ENCODE measurements around the gene PTPRJ.
A peak's percentile ranks its signal among the peaks of the same experiment; 100 is the strongest.

PTPRJ gene

GRCh38 chr11:48169717-48170116 is 189.4 kb downstream of the PTPRJ start:
- 75% methylated on average over 7 of the region's 7 CpGs for WGBS

GRCh38 chr11:48170241-48171233 is 190.2 kb downstream of the PTPRJ start:
- Histone ChIP-seq H2AFZ (ENCODE audit: low read depth, low read length) (no peak overlapping the region), H3K4ac (ENCODE audit: low read depth in 1 of 2, low read length in 2 of 2) (peak overlapping the region in 1 of 2 experiments; percentile 17), H3K23ac (ENCODE audit: low read length in 2 of 2) (no peak overlapping the region), H4K91ac (ENCODE audit: low read length) (no peak overlapping the region), H3K9ac (ENCODE audit: low read length) (peak overlapping the region; percentile 63), H2BK15ac (ENCODE audit: low read depth, poor library complexity, severe bottlenecking) (no peak overlapping the region), H3K79me1 (replicated peaks; ENCODE audit: low read length, poor library complexity, severe bottlenecking) (peaks cover 22% of the 10 kb centered on the region), H3K14ac (ENCODE audit: low read length in 2 of 2) (no peak overlapping the region), H4K8ac (ENCODE audit: low read length) (peak overlapping the region; percentile 51), H3K27me3 (ENCODE audit: control insufficient read depth in 1 of 2, insufficient read depth in 1 of 2, low read length in 2 of 2) (no peaks in the 10 kb centered on the region), H3K9me3 (ENCODE audit: control insufficient read depth, low read length) (no peaks in the 10 kb centered on the region), H3K18ac (ENCODE audit: low read depth in 1 of 2, low read length in 2 of 2) (peak overlapping the region in 1 of 2 experiments; percentile 55), H2BK5ac (ENCODE audit: low read depth, low read length, poor library complexity, severe bottlenecking) (no peak overlapping the region), H3K4me3 (ENCODE audit: insufficient read depth in 1 of 2, low read depth in 1 of 2, low read length in 2 of 2) (no peak overlapping the region), H2BK120ac (ENCODE audit: low read depth, low read length) (no peak overlapping the region), H3K4me1 (ENCODE audit: control insufficient read depth, insufficient read depth, low read depth, low read length) (peaks cover 6% of the 10 kb centered on the region), H3K4me2 (ENCODE audit: low read length, poor library complexity, severe bottlenecking) (no peak overlapping the region), H3K36me3 (ENCODE audit: control insufficient read depth in 1 of 2, insufficient read depth in 2 of 2, low read depth in 1 of 2, low read length in 2 of 2) (peaks cover 0 to 33% of the 10 kb centered on the region in 2 experiments), H2BK12ac (ENCODE audit: low read length in 2 of 2) (no peak overlapping the region), H3K27ac (ENCODE audit: low read length, poor library complexity, severe bottlenecking) (no peak overlapping the region), H2AK5ac (ENCODE audit: low read length, severe bottlenecking) (no peak overlapping the region)
- DNase-seq, result peak; percentile 73
- WGBS, result 72% methylated on average over 9 of the region's 10 CpGs

More at GRCh38 chr11:48169717-48170116, 189.4 kb downstream of the PTPRJ start:
- Histone ChIP-seq H2BK12ac (ENCODE audit: low read length in 2 of 2) (no peak overlapping the region), H3K4ac (ENCODE audit: low read depth in 1 of 2, low read length in 2 of 2) (peak overlapping the region in 1 of 2 experiments; percentile 17), H3K14ac (ENCODE audit: low read length in 2 of 2) (no peak overlapping the region), H3K4me1 (ENCODE audit: control insufficient read depth, insufficient read depth, low read depth, low read length) (peaks cover 5% of the 10 kb centered on the region), H2BK15ac (ENCODE audit: low read depth, poor library complexity, severe bottlenecking) (no peak overlapping the region), H3K36me3 (ENCODE audit: control insufficient read depth in 1 of 2, insufficient read depth in 2 of 2, low read depth in 1 of 2, low read length in 2 of 2) (peaks cover 4 to 34% of the 10 kb centered on the region in 2 experiments), H2BK120ac (ENCODE audit: low read depth, low read length) (no peak overlapping the region), H2AK5ac (ENCODE audit: low read length, severe bottlenecking) (no peak overlapping the region), H4K91ac (ENCODE audit: low read length) (no peak overlapping the region), H3K9ac (ENCODE audit: low read length) (no peak overlapping the region), H4K8ac (ENCODE audit: low read length) (no peak overlapping the region), H3K9me3 (ENCODE audit: control insufficient read depth, low read length) (no peaks in the 10 kb centered on the region), H3K79me1 (replicated peaks; ENCODE audit: low read length, poor library complexity, severe bottlenecking) (peaks cover 23% of the 10 kb centered on the region), H3K27ac (ENCODE audit: low read length, poor library complexity, severe bottlenecking) (no peak overlapping the region), H2BK5ac (ENCODE audit: low read depth, low read length, poor library complexity, severe bottlenecking) (no peak overlapping the region), H3K4me3 (ENCODE audit: insufficient read depth in 1 of 2, low read depth in 1 of 2, low read length in 2 of 2) (no peak overlapping the region), H2AFZ (ENCODE audit: low read depth, low read length) (no peak overlapping the region), H3K27me3 (ENCODE audit: control insufficient read depth in 1 of 2, insufficient read depth in 1 of 2, low read length in 2 of 2) (no peaks in the 10 kb centered on the region), H3K4me2 (ENCODE audit: low read length, poor library complexity, severe bottlenecking) (no peak overlapping the region), H3K23ac (ENCODE audit: low read length in 2 of 2) (no peak overlapping the region), H3K18ac (ENCODE audit: low read depth in 1 of 2, low read length in 2 of 2) (peak overlapping the region in 1 of 2 experiments; percentile 55)
- peak; percentile 81 for DNase-seq

DNA sequence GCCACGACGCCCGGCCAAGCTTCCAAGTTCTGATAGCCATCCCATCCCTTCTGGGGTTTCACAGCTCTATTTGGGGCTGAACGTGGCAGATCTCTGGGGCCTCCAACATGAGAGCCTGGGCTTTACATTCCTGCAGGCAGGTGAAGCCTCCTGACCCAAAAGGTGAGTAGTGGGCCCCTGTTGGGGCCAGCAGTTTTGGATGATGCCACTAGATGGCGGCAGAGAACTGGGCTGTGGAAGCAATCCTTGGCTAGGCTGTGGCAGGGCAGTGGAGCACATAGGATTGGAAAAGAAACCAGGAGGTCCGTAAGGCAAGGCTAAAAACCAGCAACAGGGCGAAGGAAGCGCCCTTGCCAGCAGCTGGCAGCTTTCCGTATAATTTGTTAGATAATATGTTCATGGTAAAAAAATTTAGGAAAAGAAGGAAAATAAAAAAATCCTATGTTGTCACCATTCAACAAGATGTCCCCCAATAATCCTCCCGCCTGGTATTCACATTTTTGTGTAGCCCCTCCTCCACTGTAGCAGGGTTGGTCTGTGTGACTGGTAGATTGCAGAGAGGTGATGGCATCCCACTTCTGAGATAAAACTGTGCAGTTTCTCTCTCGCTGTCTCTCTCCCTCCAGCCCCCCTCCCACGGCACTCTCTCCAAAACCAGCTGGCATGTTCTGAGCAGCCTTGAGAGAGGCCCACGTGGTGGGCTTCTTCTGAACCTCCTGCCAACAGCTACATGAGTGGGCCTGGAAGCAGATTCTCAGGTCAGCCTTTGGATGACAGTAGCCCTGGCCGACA is 192.7 kb downstream of the PTPRJ start:
- peaks cover 4% of the 10 kb centered on the region for H3K4me1 ChIP-seq (ENCODE audit: control insufficient read depth, insufficient read depth, low read depth, low read length)
- no peak overlapping the region for H4K91ac ChIP-seq (ENCODE audit: low read length)
- no peak overlapping the region for H2BK120ac ChIP-seq (ENCODE audit: low read depth, low read length)
- no peak overlapping the region for H3K18ac ChIP-seq (ENCODE audit: low read depth in 1 of 2, low read length in 2 of 2)
- H3K4me2 ChIP-seq (ENCODE audit: low read length, poor library complexity, severe bottlenecking), result no peak overlapping the region
- H3K4ac ChIP-seq (ENCODE audit: low read depth in 1 of 2, low read length in 2 of 2), result no peak overlapping the region
- H4K8ac ChIP-seq (ENCODE audit: low read length), result no peak overlapping the region
- peak; percentile 65 for DNase-seq
- no peak overlapping the region for H3K27ac ChIP-seq (ENCODE audit: low read length, poor library complexity, severe bottlenecking)
- no peak overlapping the region for H2AK5ac ChIP-seq (ENCODE audit: low read length, severe bottlenecking)
- H2BK15ac ChIP-seq (ENCODE audit: low read depth, poor library complexity, severe bottlenecking), result no peak overlapping the region
- H3K14ac ChIP-seq (ENCODE audit: low read length in 2 of 2), result no peak overlapping the region
- H3K79me1 ChIP-seq (replicated peaks; ENCODE audit: low read length, poor library complexity, severe bottlenecking), result peaks cover 16% of the 10 kb centered on the region
- no peak overlapping the region for H2BK5ac ChIP-seq (ENCODE audit: low read depth, low read length, poor library complexity, severe bottlenecking)
- peak overlapping the region; percentile 70 for H3K9ac ChIP-seq (ENCODE audit: low read length)
- no peaks in the 10 kb centered on the region for H3K27me3 ChIP-seq (ENCODE audit: control insufficient read depth in 1 of 2, insufficient read depth in 1 of 2, low read length in 2 of 2)
- WGBS, result 35% methylated on average over 12 of the region's 14 CpGs
- peak overlapping the region in 1 of 2 experiments; percentile 58 for H3K4me3 ChIP-seq (ENCODE audit: insufficient read depth in 1 of 2, low read depth in 1 of 2, low read length in 2 of 2)
- peaks cover 0 to 24% of the 10 kb centered on the region in 2 experiments for H3K36me3 ChIP-seq (ENCODE audit: control insufficient read depth in 1 of 2, insufficient read depth in 2 of 2, low read depth in 1 of 2, low read length in 2 of 2)
- no peaks in the 10 kb centered on the region for H3K9me3 ChIP-seq (ENCODE audit: control insufficient read depth, low read length)
- H3K23ac ChIP-seq (ENCODE audit: low read length in 2 of 2), result no peak overlapping the region
- H2BK12ac ChIP-seq (ENCODE audit: low read length in 2 of 2), result no peak overlapping the region
- no peak overlapping the region for H2AFZ ChIP-seq (ENCODE audit: low read depth, low read length)

- no peak overlapping the region for H2BK15ac ChIP-seq (ENCODE audit: low read depth, poor library complexity, severe bottlenecking)
- no peak overlapping the region for H4K8ac ChIP-seq (ENCODE audit: low read length)
- no peak overlapping the region for H2BK5ac ChIP-seq (ENCODE audit: low read depth, low read length, poor library complexity, severe bottlenecking)
- peaks cover 0 to 10% of the 10 kb centered on the region in 2 experiments for H3K36me3 ChIP-seq (ENCODE audit: control insufficient read depth in 1 of 2, insufficient read depth in 2 of 2, low read depth in 1 of 2, low read length in 2 of 2)
- no peak overlapping the region for H3K23ac ChIP-seq (ENCODE audit: low read length in 2 of 2)
- no peak overlapping the region for H3K9ac ChIP-seq (ENCODE audit: low read length)
- no peak overlapping the region for H2AK5ac ChIP-seq (ENCODE audit: low read length, severe bottlenecking)
- no peak overlapping the region for H4K91ac ChIP-seq (ENCODE audit: low read length)
- no peak overlapping the region for H3K14ac ChIP-seq (ENCODE audit: low read length in 2 of 2)
- H3K79me1 ChIP-seq (replicated peaks; ENCODE audit: low read length, poor library complexity, severe bottlenecking), result peaks cover 3% of the 10 kb centered on the region
- H3K27me3 ChIP-seq (ENCODE audit: control insufficient read depth in 1 of 2, insufficient read depth in 1 of 2, low read length in 2 of 2), result peaks cover 0 to 3% of the 10 kb centered on the region in 2 experiments
- no peak overlapping the region for H3K4ac ChIP-seq (ENCODE audit: low read depth in 1 of 2, low read length in 2 of 2)
- no peak overlapping the region for H3K18ac ChIP-seq (ENCODE audit: low read depth in 1 of 2, low read length in 2 of 2)
- H3K4me1 ChIP-seq (ENCODE audit: control insufficient read depth, insufficient read depth, low read depth, low read length), result peaks cover 1% of the 10 kb centered on the region
- DNase-seq, result no peak
- 96% methylated on average over 1 of the region's 4 CpGs for WGBS
- no peaks in the 10 kb centered on the region for H3K9me3 ChIP-seq (ENCODE audit: control insufficient read depth, low read length)
- no peak overlapping the region for H3K4me2 ChIP-seq (ENCODE audit: low read length, poor library complexity, severe bottlenecking)
- H2AFZ ChIP-seq (ENCODE audit: low read depth, low read length), result no peak overlapping the region
- H3K4me3 ChIP-seq (ENCODE audit: insufficient read depth in 1 of 2, low read depth in 1 of 2, low read length in 2 of 2), result no peak overlapping the region
- H2BK120ac ChIP-seq (ENCODE audit: low read depth, low read length), result no peak overlapping the region
- H2BK12ac ChIP-seq (ENCODE audit: low read length in 2 of 2), result no peak overlapping the region
- no peak overlapping the region for H3K27ac ChIP-seq (ENCODE audit: low read length, poor library complexity, severe bottlenecking)
Measured at GRCh38 chr11:48177661-48178060, 197.3 kb downstream of the PTPRJ start.
